ENCODE data around the gene ADORA3. TPM values are rescaled to one million over a fixed set of nuclear protein-coding genes. Genes with fewer than 3 reads are reported as not detected.
"Not testable (repeated sequence)": the region's sequence is repeated elsewhere in the genome, so short reads cannot be mapped to it uniquely, and the experiment has no call there.

Gene ADORA3
- polyA plus RNA-seq (2013, experiment 1 of 2): not detected
- polyA plus RNA-seq (2013, experiment 2 of 2): not detected

DNA sequence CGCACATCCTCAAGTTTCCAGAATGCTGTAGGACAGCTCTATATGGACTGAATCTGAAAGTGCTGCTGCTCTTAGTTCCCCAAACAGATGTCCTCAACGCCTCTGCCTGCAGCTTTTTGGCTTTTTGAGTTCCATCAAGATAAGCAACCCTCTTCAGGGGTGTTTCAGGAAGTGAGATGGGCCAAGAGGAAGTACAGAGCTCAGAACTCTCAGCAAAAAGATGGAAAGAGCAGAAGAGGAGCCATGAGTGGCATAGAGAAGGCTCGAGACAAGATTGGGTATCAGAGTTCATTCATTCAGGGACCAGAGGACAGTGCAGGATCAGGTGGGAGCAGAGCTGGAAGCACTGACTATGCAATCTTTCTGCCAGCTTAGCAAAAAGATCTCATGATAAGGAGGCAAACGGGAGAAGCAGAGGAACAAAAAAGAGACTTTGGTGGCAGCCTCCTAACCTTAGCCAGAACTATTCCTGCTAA is at the start of gene ADORA3, which contains the start of gene TMIGD3:
Gene ADORA3, minus strand, starts transcription at position 49 of the 476 bp plus-strand sequence. CDS start 279 bp downstream, outside the sequence.
Gene TMIGD3, minus strand, starts transcription at position 49 of the 476 bp plus-strand sequence. CDS start 279 bp downstream, outside the sequence.
- Histone ChIP-seq H3K4me3 (ENCODE audit: low read length) (no peak within 1 kb of the TSS), H3K4me1 (ENCODE audit: insufficient read depth, low read length) (peaks cover 9% of the 10 kb centered on the region), H3K27ac (ENCODE audit: low read depth, low read length) (no peak within 1 kb of the TSS), H3K36me3 (ENCODE audit: insufficient read depth, low read length) (no peaks in the 10 kb centered on the region), H3K9me3 (ENCODE audit: insufficient read depth, low read depth, low read length) (no peaks in the 10 kb centered on the region), H3K27me3 (ENCODE audit: insufficient read depth, low read length) (no peaks in the 10 kb centered on the region), H3K9ac (ENCODE audit: low read depth, low read length) (no peak within 1 kb of the TSS)
- 90% methylated on average over 4 of the region's 4 CpGs for WGBS

DNA sequence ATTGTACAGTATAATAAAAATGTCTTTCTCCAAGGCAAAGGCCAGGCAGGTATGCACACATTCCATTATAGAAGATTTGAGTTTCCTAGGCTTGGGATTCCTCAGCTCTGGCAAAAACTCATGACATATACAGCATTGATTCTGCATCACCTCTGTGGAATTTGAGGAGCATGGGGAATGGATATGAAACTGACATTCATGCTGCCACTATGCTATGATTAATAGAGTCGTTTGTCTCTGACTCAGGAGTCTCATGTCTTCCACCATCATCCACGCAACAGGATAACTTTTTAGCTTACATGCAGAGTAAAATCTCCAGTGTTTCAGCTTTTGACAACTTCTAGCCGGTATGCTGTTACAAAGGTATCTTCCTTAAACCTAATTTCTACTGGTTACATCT is 49.8 kb upstream of the ADORA3 start:
- Histone ChIP-seq H3K9ac (ENCODE audit: low read depth, low read length) (no peak overlapping the region), H3K27ac (ENCODE audit: low read depth, low read length) (no peak overlapping the region), H3K4me1 (ENCODE audit: insufficient read depth, low read length) (peaks cover 3% of the 10 kb centered on the region; the same call in 1 of the 2 replicates), H3K36me3 (ENCODE audit: insufficient read depth, low read length) (no peaks in the 10 kb centered on the region), H3K27me3 (ENCODE audit: insufficient read depth, low read length) (no peaks in the 10 kb centered on the region), H3K4me3 (ENCODE audit: low read length) (no peak overlapping the region), H3K9me3 (ENCODE audit: insufficient read depth, low read depth, low read length) (no peaks in the 10 kb centered on the region)
- WGBS: 94% methylated on average over 3 of the region's 3 CpGs

DNA sequence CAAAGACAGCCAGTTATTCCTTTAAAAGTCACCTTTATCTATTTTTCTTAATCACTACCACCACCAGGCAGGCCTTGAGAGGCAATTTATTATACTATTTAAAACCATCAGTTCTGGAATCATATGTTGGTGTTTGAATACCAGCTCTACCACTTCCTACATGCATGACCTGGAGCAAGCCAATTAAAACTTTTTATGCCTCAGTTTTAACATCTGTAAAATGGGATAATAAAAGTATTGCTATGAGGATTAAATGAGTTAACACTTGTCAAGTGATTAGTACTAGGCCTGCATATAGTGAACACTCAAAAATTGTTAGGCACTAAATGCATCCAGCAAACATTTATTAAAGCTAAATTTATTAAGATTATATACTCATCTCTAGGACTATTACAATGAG is 49.2 kb upstream of the ADORA3 start:
- Histone ChIP-seq H3K27ac (ENCODE audit: low read depth, low read length) (no peak overlapping the region), H3K4me3 (ENCODE audit: low read length) (no peak overlapping the region), H3K9me3 (ENCODE audit: insufficient read depth, low read depth, low read length) (no peaks in the 10 kb centered on the region), H3K27me3 (ENCODE audit: insufficient read depth, low read length) (no peaks in the 10 kb centered on the region), H3K9ac (ENCODE audit: low read depth, low read length) (no peak overlapping the region), H3K4me1 (ENCODE audit: insufficient read depth, low read length) (peaks cover 3% of the 10 kb centered on the region; the same call in 1 of the 2 replicates), H3K36me3 (ENCODE audit: insufficient read depth, low read length) (no peaks in the 10 kb centered on the region)

DNA sequence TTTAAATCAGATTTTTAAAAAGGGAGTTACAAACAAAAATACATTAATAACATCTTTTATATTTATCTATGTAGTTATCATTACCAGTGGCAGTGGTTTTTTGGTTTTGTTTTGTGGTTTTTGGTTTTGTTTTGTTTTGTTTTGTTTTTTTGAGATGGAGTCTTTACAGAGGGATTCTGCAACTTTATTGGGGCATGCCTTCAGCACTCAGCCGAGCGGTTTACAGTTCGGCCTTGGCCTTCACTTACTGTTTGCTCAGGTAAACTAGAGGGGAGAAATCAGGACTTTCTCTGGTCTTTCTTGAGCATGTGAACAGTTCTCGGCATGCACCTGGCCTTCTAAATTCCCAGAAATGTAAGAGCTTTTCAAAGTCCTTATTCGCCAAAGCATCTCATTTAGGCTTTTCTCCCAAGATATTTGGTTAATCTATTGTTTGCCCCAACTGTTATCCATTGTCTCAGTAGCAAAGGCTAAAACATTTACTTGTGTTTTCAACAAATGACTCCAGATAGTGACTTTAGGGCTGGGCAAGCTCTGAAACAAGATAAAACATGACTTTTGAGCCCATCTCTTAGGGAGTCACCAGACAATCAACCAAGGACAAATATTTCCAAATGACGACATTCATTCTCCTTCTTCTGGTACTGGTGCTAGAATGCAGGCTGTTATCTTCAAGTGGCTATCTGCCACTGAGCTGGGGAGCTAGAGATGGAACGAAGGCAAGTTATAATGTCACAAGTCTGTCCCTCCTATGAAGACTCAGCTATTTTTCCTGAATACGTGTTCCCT is 48.4 kb upstream of the ADORA3 start:
- Histone ChIP-seq H3K9me3 (ENCODE audit: insufficient read depth, low read depth, low read length) (no peaks in the 10 kb centered on the region), H3K4me1 (ENCODE audit: insufficient read depth, low read length) (peaks cover 3% of the 10 kb centered on the region; the same call in 1 of the 2 replicates), H3K27me3 (ENCODE audit: insufficient read depth, low read length) (no peaks in the 10 kb centered on the region), H3K27ac (ENCODE audit: low read depth, low read length) (no peak overlapping the region), H3K9ac (ENCODE audit: low read depth, low read length) (no peak overlapping the region), H3K36me3 (ENCODE audit: insufficient read depth, low read length) (no peaks in the 10 kb centered on the region), H3K4me3 (ENCODE audit: low read length) (no peak overlapping the region)
- WGBS: 92% methylated on average over 8 of the region's 8 CpGs

DNA sequence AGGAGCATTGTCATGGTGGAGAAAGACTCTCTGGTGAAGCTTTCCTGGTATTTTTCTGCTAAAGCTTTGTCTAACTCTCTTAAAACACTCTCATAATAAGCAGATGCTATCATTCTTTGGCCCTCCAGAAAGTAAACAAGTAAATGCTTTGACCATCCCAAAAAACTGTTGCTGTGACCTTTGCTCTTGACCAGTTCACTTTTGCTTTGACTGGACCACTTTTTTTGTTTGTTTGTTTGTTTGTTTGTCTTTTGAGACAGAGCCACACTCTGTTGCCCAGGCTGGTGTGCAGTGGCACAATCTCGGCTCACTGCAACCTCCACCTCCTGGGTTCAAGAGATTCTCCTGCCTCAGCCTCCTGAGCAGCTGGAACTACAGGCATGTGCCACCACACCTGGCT is 44.4 kb upstream of the ADORA3 start:
- H3K9ac ChIP-seq (ENCODE audit: low read depth, low read length); H3K9me3 ChIP-seq (ENCODE audit: insufficient read depth, low read depth, low read length); H3K4me3 ChIP-seq (ENCODE audit: low read length); H3K4me1 ChIP-seq (ENCODE audit: insufficient read depth, low read length); H3K27me3 ChIP-seq (ENCODE audit: insufficient read depth, low read length); H3K36me3 ChIP-seq (ENCODE audit: insufficient read depth, low read length); H3K27ac ChIP-seq (ENCODE audit: low read depth, low read length): not testable (repeated sequence)
- WGBS: 94% methylated on average over 1 of the region's 1 CpG

DNA sequence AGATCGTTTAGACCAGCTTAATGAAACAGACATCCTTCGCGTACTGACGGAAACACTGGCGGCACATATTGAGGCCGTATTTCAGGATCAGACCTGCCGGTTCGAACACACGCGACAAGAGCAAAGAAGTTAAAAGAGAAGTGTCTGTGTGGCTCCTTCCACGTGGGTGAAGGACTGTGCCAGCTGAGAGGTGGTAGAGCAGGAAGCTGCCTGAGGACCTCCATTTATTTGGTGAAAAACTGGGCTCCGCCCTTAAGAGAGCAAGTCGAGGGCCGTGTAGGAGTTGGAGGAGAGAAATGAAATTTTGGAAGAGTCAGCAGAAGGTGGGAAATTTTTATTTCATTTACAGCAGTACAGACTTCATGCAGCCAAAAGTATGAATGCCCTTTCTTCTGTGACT is 38.8 kb upstream of the ADORA3 start:
- no peaks in the 10 kb centered on the region for H3K36me3 ChIP-seq (ENCODE audit: insufficient read depth, low read length)
- peaks cover 23% of the 10 kb centered on the region for H3K4me1 ChIP-seq (ENCODE audit: insufficient read depth, low read length)
- no peaks in the 10 kb centered on the region for H3K9me3 ChIP-seq (ENCODE audit: insufficient read depth, low read depth, low read length)
- H3K9ac ChIP-seq (ENCODE audit: low read depth, low read length): peak overlapping the region; percentile 3; the same call in 1 of the 2 replicates
- no peaks in the 10 kb centered on the region for H3K27me3 ChIP-seq (ENCODE audit: insufficient read depth, low read length)
- no peak overlapping the region; the same call in 1 of the 2 replicates for H3K4me3 ChIP-seq (ENCODE audit: low read length)
- peak overlapping the region; percentile 21 for H3K27ac ChIP-seq (ENCODE audit: low read depth, low read length)
- 54% methylated on average over 14 of the region's 14 CpGs for WGBS

DNA sequence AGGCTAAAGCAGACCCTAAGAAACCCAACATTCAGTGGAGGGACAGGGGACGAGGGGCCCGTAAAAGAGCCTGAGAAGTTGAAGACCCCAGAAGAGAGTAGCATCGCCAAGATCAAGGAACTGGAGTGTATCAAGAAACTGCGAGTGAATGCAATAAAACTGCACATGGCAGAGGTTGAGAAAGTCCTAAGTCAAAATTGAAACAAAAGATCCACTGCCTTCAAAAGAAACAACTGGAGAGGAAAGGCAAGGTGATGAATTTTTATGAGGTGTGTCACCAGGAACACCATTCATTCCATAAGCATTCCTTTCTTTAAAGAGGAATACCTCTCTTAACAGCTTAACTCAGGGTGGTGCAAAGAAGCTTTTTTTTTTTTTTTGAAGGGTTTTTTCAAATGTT is 38.3 kb upstream of the ADORA3 start:
- peak overlapping the region; percentile 47 for H3K27ac ChIP-seq (ENCODE audit: low read depth, low read length)
- H3K4me1 ChIP-seq (ENCODE audit: insufficient read depth, low read length): peaks cover 23% of the 10 kb centered on the region
- H3K9ac ChIP-seq (ENCODE audit: low read depth, low read length): peak overlapping the region; percentile 3; the same call in 1 of the 2 replicates
- no peak overlapping the region for H3K4me3 ChIP-seq (ENCODE audit: low read length)
- no peaks in the 10 kb centered on the region for H3K36me3 ChIP-seq (ENCODE audit: insufficient read depth, low read length)
- 73% methylated on average over 4 of the region's 4 CpGs for WGBS
- no peaks in the 10 kb centered on the region for H3K9me3 ChIP-seq (ENCODE audit: insufficient read depth, low read depth, low read length)
- no peaks in the 10 kb centered on the region for H3K27me3 ChIP-seq (ENCODE audit: insufficient read depth, low read length)

DNA sequence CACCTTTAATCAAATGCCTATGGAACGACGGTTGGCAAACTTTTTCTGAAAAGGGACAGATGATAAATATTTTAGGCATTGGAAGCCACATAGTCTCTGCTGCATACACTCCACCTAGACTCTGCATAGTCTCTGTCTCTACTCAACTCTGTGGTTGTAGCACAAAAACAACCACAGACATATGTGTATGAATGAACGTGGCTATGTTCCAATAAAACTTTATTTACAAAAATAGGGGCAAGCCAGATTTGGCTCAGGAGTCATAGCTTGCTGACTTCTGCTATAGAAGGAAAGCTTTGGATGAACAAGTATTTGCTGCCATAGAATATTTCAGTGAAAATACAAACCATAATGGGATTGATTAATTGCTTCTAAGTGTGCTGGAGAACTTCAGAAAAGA is 37.5 kb upstream of the ADORA3 start:
- Histone ChIP-seq H3K4me3 (ENCODE audit: low read length) (no peak overlapping the region), H3K4me1 (ENCODE audit: insufficient read depth, low read length) (peaks cover 23% of the 10 kb centered on the region), H3K9ac (ENCODE audit: low read depth, low read length) (no peak overlapping the region), H3K27me3 (ENCODE audit: insufficient read depth, low read length) (no peaks in the 10 kb centered on the region), H3K27ac (ENCODE audit: low read depth, low read length) (peak overlapping the region; percentile 47), H3K9me3 (ENCODE audit: insufficient read depth, low read depth, low read length) (no peaks in the 10 kb centered on the region), H3K36me3 (ENCODE audit: insufficient read depth, low read length) (no peaks in the 10 kb centered on the region)
- WGBS: no CpG with 5 or more reads among the region's 3 CpGs

DNA sequence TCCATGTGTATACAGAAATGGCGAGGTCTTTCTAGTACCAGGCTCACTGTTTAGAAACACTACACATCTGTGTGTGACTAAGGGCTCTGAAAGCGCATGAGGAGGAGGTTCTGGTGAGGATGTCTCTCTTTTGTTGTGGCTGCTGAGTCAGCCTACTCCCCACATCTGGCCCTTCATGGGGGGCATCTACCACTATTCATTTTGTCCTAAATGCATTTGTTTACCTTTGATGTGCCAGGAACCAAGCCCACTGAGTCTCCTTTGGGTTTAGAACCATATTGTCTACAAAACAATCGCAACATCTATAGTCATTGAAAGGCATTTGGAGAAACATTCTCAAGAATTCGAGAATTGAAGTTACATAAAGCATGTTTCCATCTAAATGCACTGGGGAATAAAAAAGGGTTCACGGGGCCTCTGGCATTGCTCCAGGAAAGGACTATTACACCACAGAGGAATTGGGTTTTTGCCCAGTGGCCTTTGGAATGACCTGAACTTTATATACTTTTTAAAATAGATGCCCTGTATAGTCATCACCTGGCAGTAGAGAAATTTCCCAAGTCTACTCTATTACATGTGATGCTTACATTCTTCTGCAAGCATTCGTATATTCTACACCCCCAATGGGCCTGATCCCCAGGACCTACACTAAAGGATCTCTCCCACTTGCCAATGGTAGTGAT is 35.1 kb upstream of the ADORA3 start:
- H3K36me3 ChIP-seq (ENCODE audit: insufficient read depth, low read length): no peaks in the 10 kb centered on the region
- peak overlapping the region; percentile 62 for H3K27ac ChIP-seq (ENCODE audit: low read depth, low read length)
- peaks cover 23% of the 10 kb centered on the region for H3K4me1 ChIP-seq (ENCODE audit: insufficient read depth, low read length)
- no peaks in the 10 kb centered on the region for H3K9me3 ChIP-seq (ENCODE audit: insufficient read depth, low read depth, low read length)
- no peak overlapping the region for H3K4me3 ChIP-seq (ENCODE audit: low read length)
- H3K27me3 ChIP-seq (ENCODE audit: insufficient read depth, low read length): no peaks in the 10 kb centered on the region
- 85% methylated on average over 6 of the region's 6 CpGs for WGBS
- H3K9ac ChIP-seq (ENCODE audit: low read depth, low read length): no peak overlapping the region

DNA sequence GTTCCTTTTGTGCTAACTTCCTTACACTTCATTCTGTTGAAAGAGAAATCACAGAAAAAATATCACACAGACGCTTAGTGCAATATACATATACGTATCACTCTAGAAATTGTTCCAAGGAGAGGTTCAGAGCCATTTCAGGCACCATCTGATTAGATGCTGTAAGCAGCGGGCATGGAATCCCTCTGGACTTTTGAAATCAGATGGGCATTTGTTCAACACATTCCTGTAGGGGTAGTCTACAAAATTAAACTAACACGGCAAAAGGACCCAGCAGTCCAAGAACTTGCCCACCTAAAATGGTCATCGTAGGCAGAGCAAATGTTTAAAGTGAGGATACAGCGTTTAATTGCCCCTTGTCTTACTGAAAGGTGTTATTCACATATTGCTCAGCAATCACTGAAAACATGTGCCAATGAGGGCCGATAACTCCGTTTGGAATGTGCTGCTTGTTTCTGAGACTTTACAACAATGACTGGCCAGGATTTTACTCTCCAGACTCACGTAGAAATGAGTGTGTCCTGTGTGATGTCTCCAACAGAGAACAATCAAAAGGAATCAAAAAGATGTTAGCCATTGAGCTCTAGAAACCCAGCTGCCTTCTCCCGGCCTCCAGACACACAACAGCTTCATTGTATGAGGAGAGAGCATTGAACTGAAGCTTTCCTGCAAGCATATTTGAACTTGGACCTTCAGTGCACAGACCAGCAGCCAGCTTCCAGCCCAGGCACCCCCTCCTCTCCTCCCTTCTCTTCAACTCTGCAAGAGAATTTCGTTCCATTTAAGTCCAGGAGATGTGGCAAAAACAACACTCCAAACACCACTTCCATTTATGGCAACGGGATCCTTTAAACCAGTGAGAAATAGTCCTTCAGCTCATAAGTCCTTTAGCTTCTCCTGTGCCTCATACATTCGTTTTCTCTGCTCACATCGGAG is 32.1 kb upstream of the ADORA3 start:
- Histone ChIP-seq H3K9me3 (ENCODE audit: insufficient read depth, low read depth, low read length) (peaks cover 7% of the 10 kb centered on the region), H3K4me1 (ENCODE audit: insufficient read depth, low read length) (peaks cover 10% of the 10 kb centered on the region; the same call in 1 of the 2 replicates), H3K27me3 (ENCODE audit: insufficient read depth, low read length) (no peaks in the 10 kb centered on the region), H3K4me3 (ENCODE audit: low read length) (no peak overlapping the region), H3K27ac (ENCODE audit: low read depth, low read length) (no peak overlapping the region), H3K36me3 (ENCODE audit: insufficient read depth, low read length) (no peaks in the 10 kb centered on the region), H3K9ac (ENCODE audit: low read depth, low read length) (no peak overlapping the region)
- 89% methylated on average over 12 of the region's 14 CpGs for WGBS

All from HUES64 (cell line).